Panc1 (cell line): ENCODE data around the gene WWOX. TPM values are rescaled to one million over a fixed set of nuclear protein-coding genes. Genes with fewer than 3 reads are reported as not detected.

Experiments used
- ATAC-seq: fragments of 200-7000 bp; cut with Tn5 transposase; 2 replicates; pipeline ENCODE4 v1.9.1; 2020; ENCODE audit warnings: mild to moderate bottlenecking, moderate library complexity
- BruUV-seq: library from RNA; stranded (reverse); fragments of 400-500 nt; replicated peaks from 2 replicates; lab custom pipeline; 2021; lab: Mats Ljungman, UMichigan
- CTCF ChIA-PET: fragments of 300-600 bp; sonication (Branson Sonifier 250); formaldehyde crosslinking; loops from one replicate; lab custom pipeline; 2022; ENCODE audit warnings: antibody characterized with exemption; lab: Charles Lee
- POLR2A ChIA-PET: fragments of 300-600 bp; sonication (Branson Sonifier 250); formaldehyde crosslinking; loops from one replicate; lab custom pipeline; 2022; ENCODE audit warnings: antibody characterized with exemption; lab: Charles Lee
- DNase-seq: peaks from one replicate; pipeline ENCODE4 v3.0.0-alpha.2; 2010; ENCODE audit warnings: low read depth, low spot score
- H3K27ac ChIP-seq: 2 replicates; pipeline ENCODE4 v1.5.1; 2011; ENCODE audit warnings: mild to moderate bottlenecking, low read length, inconsistent platforms
- H3K27me3 ChIP-seq: fragments of 200-500 bp; sonication (Bioruptor generic); 2 replicates; pipeline ENCODE4 v1.6.0; 2014; ENCODE audit warnings: low read length, inconsistent platforms; ENCODE audit not compliant: control insufficient read depth, insufficient read depth
- H3K36me3 ChIP-seq: fragments of 200-500 bp; sonication (Bioruptor generic); 2 replicates; pipeline ENCODE4 v1.5.1; 2014; ENCODE audit warnings: inconsistent platforms, mild to moderate bottlenecking, low read length, moderate library complexity; ENCODE audit not compliant: control insufficient read depth, insufficient read depth
- H3K4me1 ChIP-seq: 2 replicates; pipeline ENCODE4 v1.5.1; 2011; ENCODE audit warnings: inconsistent platforms, mild to moderate bottlenecking, low read length, moderate library complexity; ENCODE audit not compliant: control insufficient read depth, insufficient read depth
- H3K4me3 ChIP-seq, 2 experiments: 2 replicates each; pipeline ENCODE4 v1.5.1; 2011 to 2012; ENCODE audit warnings: low read depth in 2 of 2, low read length in 2 of 2, mild to moderate bottlenecking in 2 of 2, inconsistent platforms in 1 of 2, moderate library complexity in 1 of 2
- H3K9me3 ChIP-seq: fragments of 200-500 bp; sonication (Bioruptor generic); 2 replicates; pipeline ENCODE4 v1.5.1; 2014; ENCODE audit warnings: low read depth, mild to moderate bottlenecking, inconsistent platforms, low read length, moderate library complexity; ENCODE audit not compliant: control insufficient read depth, insufficient read depth
- POLR2AphosphoS5 ChIP-seq: IDR thresholded peaks from 2 replicates; pipeline ENCODE4 v1.6.1; 2012; ENCODE audit warnings: mild to moderate bottlenecking, low read depth, low read length, moderate library complexity
- SIN3A ChIP-seq: IDR thresholded peaks from 2 replicates; pipeline ENCODE4 v1.6.1; 2012; ENCODE audit warnings: low read depth, mild to moderate bottlenecking, low read length, moderate library complexity, borderline replicate concordance; ENCODE audit not compliant: insufficient read depth
- TCF7L2 ChIP-seq: IDR thresholded peaks from 2 replicates; pipeline ENCODE4 v1.6.1; 2011; ENCODE audit warnings: mild to moderate bottlenecking, low read depth, low read length, inconsistent platforms
- in situ Hi-C: cut with HindIII; loops from 2 replicates; pipeline ENCODE4 v1.10.0; 2016; ENCODE audit warnings: low sequenced_read_pairs, low pct_unique_long_range_greater_than_20kb
- intact Hi-C: fragments of 100-400 bp; cut with micrococcal nuclease; formaldehyde crosslinking; loops from one replicate; pipeline ENCODE4 v1.10.0; 2022; ENCODE audit not compliant: unreplicated experiment
- total RNA-seq: library from RNA; stranded (reverse); gene quantifications from one replicate; pipeline ENCODE4 v1.2.1, GENCODE V29; 2021; ENCODE audit not compliant: unreplicated experiment
- TF ChIP-seq, protein P1 (sequence below): fragments of 450-650 bp; IDR thresholded peaks from 2 replicates; pipeline ENCODE4 v1.5.1; 2017; ENCODE audit warnings: mild to moderate bottlenecking
- TF ChIP-seq, protein P2 (sequence below), 2 experiments: IDR thresholded peaks; 2 replicates each; pipeline ENCODE4 v1.6.1; 2011 to 2012; ENCODE audit warnings: low read depth in 2 of 2, control low read depth in 1 of 2, low read length in 1 of 2, mild to moderate bottlenecking in 1 of 2, moderate library complexity in 1 of 2; ENCODE audit not compliant: insufficient read depth in 1 of 2

Gene WWOX
- total RNA-seq, 1 experiment from 2014 or later: 12.5 TPM

DNA sequence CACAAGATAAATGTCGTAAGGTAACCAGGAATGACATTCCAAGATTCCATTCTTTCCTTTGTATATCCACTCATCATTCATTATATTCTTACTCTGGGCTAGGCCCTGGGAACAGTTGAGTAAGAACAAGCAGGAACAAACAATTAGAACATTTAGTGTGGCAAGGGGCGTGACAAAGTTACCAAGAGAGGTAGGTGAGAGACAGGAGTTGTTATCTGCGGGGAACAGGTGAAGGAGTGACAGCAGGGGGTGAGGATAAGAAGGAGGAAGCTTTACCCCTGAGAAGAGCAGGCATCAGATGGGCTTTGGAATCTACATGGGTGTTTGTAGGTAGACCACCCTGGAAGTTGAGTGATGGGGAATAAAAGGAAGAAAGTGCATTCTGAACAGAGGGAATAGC lies 568.9 kb downstream of the WWOX start:
- no peak for ATAC-seq
- in situ Hi-C loops: no loop called here
- Histone ChIP-seq H3K4me3 (no peak overlapping the region), H3K27ac (no peak overlapping the region), H3K36me3 (no peaks in the 10 kb centered on the region), H3K9me3 (no peaks in the 10 kb centered on the region), H3K27me3 (no peaks in the 10 kb centered on the region), H3K4me1 (no peaks in the 10 kb centered on the region)
- TF ChIP-seq POLR2AphosphoS5: no peak
- TF ChIP-seq, protein P1, sequence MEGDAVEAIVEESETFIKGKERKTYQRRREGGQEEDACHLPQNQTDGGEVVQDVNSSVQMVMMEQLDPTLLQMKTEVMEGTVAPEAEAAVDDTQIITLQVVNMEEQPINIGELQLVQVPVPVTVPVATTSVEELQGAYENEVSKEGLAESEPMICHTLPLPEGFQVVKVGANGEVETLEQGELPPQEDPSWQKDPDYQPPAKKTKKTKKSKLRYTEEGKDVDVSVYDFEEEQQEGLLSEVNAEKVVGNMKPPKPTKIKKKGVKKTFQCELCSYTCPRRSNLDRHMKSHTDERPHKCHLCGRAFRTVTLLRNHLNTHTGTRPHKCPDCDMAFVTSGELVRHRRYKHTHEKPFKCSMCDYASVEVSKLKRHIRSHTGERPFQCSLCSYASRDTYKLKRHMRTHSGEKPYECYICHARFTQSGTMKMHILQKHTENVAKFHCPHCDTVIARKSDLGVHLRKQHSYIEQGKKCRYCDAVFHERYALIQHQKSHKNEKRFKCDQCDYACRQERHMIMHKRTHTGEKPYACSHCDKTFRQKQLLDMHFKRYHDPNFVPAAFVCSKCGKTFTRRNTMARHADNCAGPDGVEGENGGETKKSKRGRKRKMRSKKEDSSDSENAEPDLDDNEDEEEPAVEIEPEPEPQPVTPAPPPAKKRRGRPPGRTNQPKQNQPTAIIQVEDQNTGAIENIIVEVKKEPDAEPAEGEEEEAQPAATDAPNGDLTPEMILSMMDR: no peak
- TF ChIP-seq, protein P2, sequence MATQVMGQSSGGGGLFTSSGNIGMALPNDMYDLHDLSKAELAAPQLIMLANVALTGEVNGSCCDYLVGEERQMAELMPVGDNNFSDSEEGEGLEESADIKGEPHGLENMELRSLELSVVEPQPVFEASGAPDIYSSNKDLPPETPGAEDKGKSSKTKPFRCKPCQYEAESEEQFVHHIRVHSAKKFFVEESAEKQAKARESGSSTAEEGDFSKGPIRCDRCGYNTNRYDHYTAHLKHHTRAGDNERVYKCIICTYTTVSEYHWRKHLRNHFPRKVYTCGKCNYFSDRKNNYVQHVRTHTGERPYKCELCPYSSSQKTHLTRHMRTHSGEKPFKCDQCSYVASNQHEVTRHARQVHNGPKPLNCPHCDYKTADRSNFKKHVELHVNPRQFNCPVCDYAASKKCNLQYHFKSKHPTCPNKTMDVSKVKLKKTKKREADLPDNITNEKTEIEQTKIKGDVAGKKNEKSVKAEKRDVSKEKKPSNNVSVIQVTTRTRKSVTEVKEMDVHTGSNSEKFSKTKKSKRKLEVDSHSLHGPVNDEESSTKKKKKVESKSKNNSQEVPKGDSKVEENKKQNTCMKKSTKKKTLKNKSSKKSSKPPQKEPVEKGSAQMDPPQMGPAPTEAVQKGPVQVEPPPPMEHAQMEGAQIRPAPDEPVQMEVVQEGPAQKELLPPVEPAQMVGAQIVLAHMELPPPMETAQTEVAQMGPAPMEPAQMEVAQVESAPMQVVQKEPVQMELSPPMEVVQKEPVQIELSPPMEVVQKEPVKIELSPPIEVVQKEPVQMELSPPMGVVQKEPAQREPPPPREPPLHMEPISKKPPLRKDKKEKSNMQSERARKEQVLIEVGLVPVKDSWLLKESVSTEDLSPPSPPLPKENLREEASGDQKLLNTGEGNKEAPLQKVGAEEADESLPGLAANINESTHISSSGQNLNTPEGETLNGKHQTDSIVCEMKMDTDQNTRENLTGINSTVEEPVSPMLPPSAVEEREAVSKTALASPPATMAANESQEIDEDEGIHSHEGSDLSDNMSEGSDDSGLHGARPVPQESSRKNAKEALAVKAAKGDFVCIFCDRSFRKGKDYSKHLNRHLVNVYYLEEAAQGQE (IDR thresholded peaks at IDR 0.05; ENCODE audit: insufficient read depth in 1 of 2, low read depth in 2 of 2, low read length in 1 of 2): no peak
- TF ChIP-seq SIN3A: no peak
- TF ChIP-seq TCF7L2: no peak
- CTCF ChIA-PET: no interaction called here
- no TSS peak for BruUV-seq
- intact Hi-C loops: no loop called here
- POLR2A ChIA-PET: no interaction called here
- no peak for DNase-seq

DNA sequence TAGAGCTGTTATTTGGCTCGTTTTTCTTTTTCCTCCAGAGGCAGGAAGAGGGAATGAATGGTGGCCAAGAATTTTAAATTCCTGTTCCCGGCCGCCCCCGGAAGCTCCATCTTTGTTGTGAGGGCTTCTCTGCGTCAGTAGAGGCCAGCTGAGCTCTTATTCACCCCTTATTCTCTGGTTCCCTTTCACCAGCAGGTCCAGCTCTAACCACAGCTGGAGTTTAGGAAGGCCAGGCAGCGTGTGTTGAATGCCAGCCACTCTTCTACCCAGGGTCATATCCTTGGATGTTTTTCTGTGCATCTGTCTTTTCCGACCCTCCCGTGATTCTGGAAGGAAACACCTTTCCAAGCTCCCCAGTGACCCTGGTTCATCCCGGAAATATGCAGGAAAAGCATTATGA lies 570.5 kb downstream of the WWOX start:
- POLR2A ChIA-PET: no interaction called here
- ATAC-seq (no peak), DNase-seq (no peak)
- Histone ChIP-seq H3K36me3 (no peaks in the 10 kb centered on the region), H3K27ac (no peak overlapping the region), H3K27me3 (no peaks in the 10 kb centered on the region), H3K4me1 (no peaks in the 10 kb centered on the region), H3K9me3 (no peaks in the 10 kb centered on the region), H3K4me3 (no peak overlapping the region)
- TF ChIP-seq POLR2AphosphoS5: no peak
- TF ChIP-seq, protein P1: no peak
- TF ChIP-seq SIN3A: no peak
- no peak for TF ChIP-seq TCF7L2
- TF ChIP-seq, protein P2 (IDR thresholded peaks at IDR 0.05; ENCODE audit: insufficient read depth in 1 of 2, low read depth in 2 of 2, low read length in 1 of 2): no peak
- CTCF ChIA-PET: no interaction called here
- in situ Hi-C loops (no loop called here), intact Hi-C loops (no loop called here)
- BruUV-seq: no TSS peak
